Bronchial epithelial cell (primary cell): ENCODE measurements around the gene ADPRHL1. TPM values are rescaled to one million over a fixed set of nuclear protein-coding genes. Genes with fewer than 3 reads are reported as not detected.

Source experiments
- DNase-seq: peaks from one replicate; pipeline ENCODE4 v3.0.0-alpha.2; 2010; ENCODE audit warnings: low read depth
- FAIRE-seq: peaks from 2 replicates; lab custom pipeline; 2011; peaks lifted over from hg19 to GRCh38; lab: Jason Lieb, UNC
- H3K27me3 ChIP-seq: 2 replicates; pipeline ENCODE4 v1.5.1; 2011; ENCODE audit warnings: low read length; ENCODE audit not compliant: control insufficient read depth, insufficient read depth
- H3K36me3 ChIP-seq: 2 replicates; pipeline ENCODE4 v1.5.1; 2011; ENCODE audit warnings: low read length; ENCODE audit not compliant: control insufficient read depth, insufficient read depth
- H3K4me3 ChIP-seq: 2 replicates; pipeline ENCODE4 v1.5.1; 2011; ENCODE audit warnings: mild to moderate bottlenecking, low read depth, low read length, control low read depth
- CTCF ChIP-seq: IDR thresholded peaks from 2 replicates; pipeline ENCODE4 v1.5.1; 2011; ENCODE audit warnings: mild to moderate bottlenecking, moderate library complexity, low read length, control low read depth, inconsistent platforms; ENCODE audit not compliant: insufficient read depth, severe bottlenecking
- total RNA-seq: library from RNA; depleted of rRNA; stranded (reverse); fragments of >200 nt; gene quantifications from 2 replicates; pipeline ENCODE4 v1.2.1, GENCODE V29; 2014

Gene ADPRHL1
- total RNA-seq, 1 donor from 2014 or later = 0.26 TPM

GRCh38 chr13:113497217-113497616 lies 43.9 kb upstream of the ADPRHL1 start:
- Histone ChIP-seq H3K36me3 (peaks cover 36% of the 10 kb centered on the region), H3K4me3 (no peak overlapping the region), H3K27me3 (no peaks in the 10 kb centered on the region)
- FAIRE-seq = peak; percentile 83
- no peak for TF ChIP-seq CTCF
- no peak for DNase-seq

GRCh38 chr13:113495494-113496210 lies 42.4 kb upstream of the ADPRHL1 start:
- FAIRE-seq = no peak
- no peaks in the 10 kb centered on the region for H3K27me3 ChIP-seq
- no peak for DNase-seq
- peaks cover 28% of the 10 kb centered on the region for H3K36me3 ChIP-seq
- TF ChIP-seq CTCF = no peak
- no peak overlapping the region for H3K4me3 ChIP-seq

GRCh38 chr13:113493315-113493951 lies 40.1 kb upstream of the ADPRHL1 start:
- TF ChIP-seq CTCF = no peak
- Histone ChIP-seq H3K4me3 (peak overlapping the region; percentile 17), H3K36me3 (peaks cover 19% of the 10 kb centered on the region), H3K27me3 (no peaks in the 10 kb centered on the region)
- DNase-seq = peak; percentile 99
- FAIRE-seq = peak; percentile 13

GRCh38 chr13:113491982-113492381 lies 38.7 kb upstream of the ADPRHL1 start:
- no peaks in the 10 kb centered on the region for H3K27me3 ChIP-seq
- no peak for TF ChIP-seq CTCF
- FAIRE-seq (no peak), DNase-seq (no peak)
- H3K36me3 ChIP-seq = peaks cover 12% of the 10 kb centered on the region
- H3K4me3 ChIP-seq = peak overlapping the region; percentile 82

GRCh38 chr13:113491418-113491883 lies 38.2 kb upstream of the ADPRHL1 start:
- TF ChIP-seq CTCF = no peak
- peak overlapping the region; percentile 82 for H3K4me3 ChIP-seq
- FAIRE-seq = no peak
- no peaks in the 10 kb centered on the region for H3K27me3 ChIP-seq
- no peak for DNase-seq
- H3K36me3 ChIP-seq = peaks cover 8% of the 10 kb centered on the region
